NK-92 (cell line): Measurements from ENCODE around the gene LRRC1.

Source experiments
- DNase-seq: peaks from one replicate; lab custom pipeline; 2025; ENCODE audit not compliant: unreplicated experiment; lab: John Stamatoyannopoulos, UW

The LRRC1 gene

GRCh38 chr6:53920881-53921280 lies 126.1 kb downstream of the LRRC1 start:
- no peak for DNase-seq

GRCh38 chr6:53921639-53922038 lies 126.8 kb downstream of the LRRC1 start:
- DNase-seq: no peak

- DNase-seq: no peak
Measured at GRCh38 chr6:53922539-53922981, 127.8 kb downstream of the LRRC1 start.

- no peak for DNase-seq
Measured at GRCh38 chr6:53924277-53924676, 129.5 kb downstream of the LRRC1 start.

GRCh38 chr6:53924821-53925422 lies 130.1 kb downstream of the LRRC1 start:
- DNase-seq: no peak

GRCh38 chr6:53925891-53926290 lies 131.1 kb downstream of the LRRC1 start:
- no peak for DNase-seq

- DNase-seq: no peak
Measured at GRCh38 chr6:53926505-53926904, 131.7 kb downstream of the LRRC1 start.

- no peak for DNase-seq
Measured at GRCh38 chr6:53928641-53929040, 133.8 kb downstream of the LRRC1 start.

GRCh38 chr6:53929041-53929820 lies 134.4 kb downstream of the LRRC1 start:
- no peak for DNase-seq

- DNase-seq: no peak
Measured at GRCh38 chr6:53929821-53930120, 135.0 kb downstream of the LRRC1 start.

- DNase-seq: no peak
Measured at GRCh38 chr6:53930330-53930729, 135.5 kb downstream of the LRRC1 start.

GRCh38 chr6:53931086-53931485 lies 136.3 kb downstream of the LRRC1 start:
- no peak for DNase-seq

- no peak for DNase-seq
Measured at GRCh38 chr6:53932516-53932915, 137.7 kb downstream of the LRRC1 start.

GRCh38 chr6:53934023-53934422 lies 139.2 kb downstream of the LRRC1 start:
- no peak for DNase-seq

GRCh38 chr6:53937461-53937860 lies 142.7 kb downstream of the LRRC1 start:
- no peak for DNase-seq

- DNase-seq: no peak
Measured at GRCh38 chr6:53938810-53939209, 144.0 kb downstream of the LRRC1 start.

- no peak for DNase-seq
Measured at GRCh38 chr6:53939830-53940229, 145.0 kb downstream of the LRRC1 start.

- DNase-seq: no peak
Measured at GRCh38 chr6:53943395-53943794, 148.6 kb downstream of the LRRC1 start.

- no peak for DNase-seq
Measured at GRCh38 chr6:53944091-53944490, 149.3 kb downstream of the LRRC1 start.

GRCh38 chr6:53944543-53944942 lies 149.7 kb downstream of the LRRC1 start:
- DNase-seq: no peak

- no peak for DNase-seq
Measured at GRCh38 chr6:53945765-53946407, 151.1 kb downstream of the LRRC1 start.

- DNase-seq: no peak
Measured at GRCh38 chr6:53947780-53948179, 153.0 kb downstream of the LRRC1 start.
